Sigmoid colon (tissue), 7 donors: ENCODE data around the gene UBL3. TPM values are rescaled to one million over a fixed set of nuclear protein-coding genes. Genes with fewer than 3 reads are reported as not detected.

Experiments
- polyA plus RNA-seq, 3 donors: library from polyadenylated mRNA; stranded (reverse); fragments of 200-250 nt; gene quantifications; one replicate each; pipeline ENCODE4 v1.2.3, GENCODE V29; 2013
- small RNA-seq, 3 donors: library from RNA; depleted of rRNA; stranded (forward); fragments of <200 nt; gene quantifications; one replicate each; pipeline ENCODE3, GENCODE V24; 2016
- total RNA-seq, 4 donors: library from RNA; depleted of rRNA; stranded (reverse); fragments of >200 nt; gene quantifications; one replicate each; pipeline ENCODE4 v1.1.0, GENCODE V29; 2016
- donor health status: healthy with polysubstance abuse.
- donor health status: Bipolar disorder and iron deficiency.
- donor health status: healthy.

Gene UBL3
- total and polyA plus RNA-seq, 7 donors, result 19.1 to 48.6 (median 41.1) TPM

Small RNA genes within 50 kb of the gene (small RNA-seq; reads per million reads assigned to genes)
- 0 reads per million in 3 donors for gene RF00017
- gene TIMM8BP1, result 0 reads per million in 3 donors
